Neural cell (in vitro differentiated cells): ENCODE measurements around the gene IL9R. TPM values are rescaled to one million over a fixed set of nuclear protein-coding genes. Genes with fewer than 3 reads are reported as not detected.

ENCODE experiments used
- H2AFZ ChIP-seq: fragments of 200-600, 300-800 bp; sonication (generic), shearing (Covaris generic); 2 replicates; pipeline ENCODE4 v1.6.0; 2014; ENCODE audit warnings: low read depth, mild to moderate bottlenecking, antibody characterized with exemption, low read length, moderate library complexity
- H3F3A ChIP-seq: fragments of 200-600 bp; shearing (Covaris generic); 2 replicates; pipeline ENCODE4 v1.6.1; 2016; ENCODE audit warnings: mild to moderate bottlenecking, moderate library complexity, mixed read lengths, antibody characterized with exemption, low read length; ENCODE audit not compliant: insufficient read depth, poor library complexity, severe bottlenecking
- H3K27ac ChIP-seq: fragments of 200-600, 300-800 bp; sonication (generic), shearing (Covaris generic); 2 replicates; pipeline ENCODE4 v1.5.1; 2014; ENCODE audit warnings: mild to moderate bottlenecking, low read length, moderate library complexity
- H3K27me3 ChIP-seq: fragments of 300-800, 200-600 bp; sonication (generic), shearing (Covaris generic); 2 replicates; pipeline ENCODE4 v1.6.0; 2014; ENCODE audit warnings: mild to moderate bottlenecking, low read depth, low read length, moderate library complexity; ENCODE audit not compliant: insufficient read depth
- H3K36me3 ChIP-seq: fragments of 300-800, 200-600 bp; sonication (generic), shearing (Covaris generic); 2 replicates; pipeline ENCODE4 v1.5.1; 2014; ENCODE audit warnings: mild to moderate bottlenecking, antibody characterized with exemption, low read length, moderate library complexity; ENCODE audit not compliant: insufficient read depth
- H3K4me2 ChIP-seq: fragments of 300-800, 200-600 bp; sonication (generic), shearing (Covaris generic); 2 replicates; pipeline ENCODE4 v1.6.0; 2014; ENCODE audit warnings: mild to moderate bottlenecking, low read length
- H3K4me3 ChIP-seq: fragments of 300-800, 200-600 bp; sonication (generic), shearing (Covaris generic); 2 replicates; pipeline ENCODE4 v1.5.1; 2014; ENCODE audit warnings: mild to moderate bottlenecking, low read length, moderate library complexity
- H3K79me2 ChIP-seq: fragments of 200-600 bp; shearing (Covaris generic); replicated peaks from 2 replicates; pipeline ENCODE4 v1.6.0; 2014; ENCODE audit warnings: mild to moderate bottlenecking, low read length, moderate library complexity; ENCODE audit not compliant: insufficient read depth
- H3K9ac ChIP-seq: fragments of 300-800, 200-600 bp; sonication (generic), shearing (Covaris generic); 2 replicates; pipeline ENCODE4 v1.6.1; 2016; ENCODE audit warnings: mild to moderate bottlenecking, low read length, mixed read lengths
- H3K9me2 ChIP-seq: fragments of 200-600 bp; shearing (Covaris generic); 2 replicates; pipeline ENCODE4 v1.6.1; 2016; ENCODE audit warnings: mild to moderate bottlenecking, low read length, mixed read lengths; ENCODE audit not compliant: insufficient read depth
- H3K9me3 ChIP-seq: fragments of 200-600, 300-800 bp; sonication (generic), shearing (Covaris generic); 2 replicates; pipeline ENCODE4 v1.6.1; 2016; ENCODE audit warnings: mild to moderate bottlenecking, mixed run types, low read length, moderate library complexity, mixed read lengths
- H4K20me1 ChIP-seq: fragments of 200-600 bp; shearing (Covaris generic); 2 replicates; pipeline ENCODE4 v1.6.1; 2016; ENCODE audit warnings: mild to moderate bottlenecking, mixed run types; ENCODE audit not compliant: insufficient read depth
- CTCF ChIP-seq: fragments of 450-650 bp; IDR thresholded peaks from 2 replicates; pipeline ENCODE4 v1.5.1; 2014; ENCODE audit warnings: antibody characterized with exemption, mild to moderate bottlenecking, moderate library complexity; ENCODE audit not compliant: poor library complexity, severe bottlenecking
- EP300 ChIP-seq: fragments of 450-650 bp; conservative IDR thresholded peaks from 2 replicates; pipeline ENCODE4 v1.6.1; 2014; ENCODE audit warnings: antibody characterized with exemption, mild to moderate bottlenecking, moderate library complexity; ENCODE audit not compliant: poor library complexity, severe bottlenecking
- EZH2 ChIP-seq: fragments of 200-600, 300-800 bp; shearing (Covaris generic), sonication (generic); IDR thresholded peaks from 2 replicates; pipeline ENCODE4 v1.6.1; 2014; ENCODE audit warnings: antibody characterized with exemption, low read length, borderline replicate concordance, mild to moderate bottlenecking; ENCODE audit not compliant: insufficient read depth, poor library complexity, severe bottlenecking
- MXI1 ChIP-seq: fragments of 450-650 bp; conservative IDR thresholded peaks from 2 replicates; pipeline ENCODE4 v1.6.1; 2014; ENCODE audit warnings: antibody characterized with exemption, mild to moderate bottlenecking; ENCODE audit not compliant: poor library complexity, severe bottlenecking
- POLR2AphosphoS5 ChIP-seq: IDR thresholded peaks from 2 replicates; pipeline ENCODE4 v1.6.1; 2012
- RAD21 ChIP-seq: fragments of 450-650 bp; conservative IDR thresholded peaks from 2 replicates; pipeline ENCODE4 v1.6.1; 2014; ENCODE audit warnings: antibody characterized with exemption, mild to moderate bottlenecking, moderate library complexity
- REST ChIP-seq: IDR thresholded peaks from 2 replicates; pipeline ENCODE4 v1.6.1; 2012; ENCODE audit warnings: borderline replicate concordance
- SMC3 ChIP-seq: fragments of 450-650 bp; conservative IDR thresholded peaks from 2 replicates; pipeline ENCODE4 v1.6.1; 2014; ENCODE audit warnings: antibody characterized with exemption, mild to moderate bottlenecking, moderate library complexity; ENCODE audit not compliant: poor library complexity
- TAF1 ChIP-seq: IDR thresholded peaks from 2 replicates; pipeline ENCODE4 v1.6.1; 2012; ENCODE audit warnings: low read depth
- polyA plus RNA-seq: library from polyadenylated mRNA; depleted of rRNA; stranded (reverse); fragments of >200 nt; gene quantifications from 2 replicates; pipeline ENCODE4 v1.2.3, GENCODE V29; 2014

IL9R gene
- polyA plus RNA-seq, 1 donor from 2014 or later = not detected

GRCh38 chrX:156001667-156002021 is 4.1 kb downstream of the IL9R start:
- H3K27me3 ChIP-seq = no peaks in the 10 kb centered on the region
- H3K4me3 ChIP-seq = no peak overlapping the region
- no peaks in the 10 kb centered on the region for H3K9me2 ChIP-seq
- no peak overlapping the region for H2AFZ ChIP-seq
- no peaks in the 10 kb centered on the region for H3K79me2 ChIP-seq
- H3K9ac ChIP-seq = no peak overlapping the region
- no peak overlapping the region for H3K4me2 ChIP-seq
- no peaks in the 10 kb centered on the region for H4K20me1 ChIP-seq
- no peaks in the 10 kb centered on the region for H3K36me3 ChIP-seq
- no peaks in the 10 kb centered on the region for H3F3A ChIP-seq
- no peak overlapping the region for H3K27ac ChIP-seq
- TF ChIP-seq CTCF = no peak
- no peak for TF ChIP-seq SMC3
- no peak for TF ChIP-seq REST
- no peak for TF ChIP-seq TAF1
- TF ChIP-seq EP300 = no peak
- TF ChIP-seq RAD21 = no peak
- TF ChIP-seq POLR2AphosphoS5 = no peak
- TF ChIP-seq EZH2 = no peak
- no peaks in the 10 kb centered on the region for H3K9me3 ChIP-seq

DNA sequence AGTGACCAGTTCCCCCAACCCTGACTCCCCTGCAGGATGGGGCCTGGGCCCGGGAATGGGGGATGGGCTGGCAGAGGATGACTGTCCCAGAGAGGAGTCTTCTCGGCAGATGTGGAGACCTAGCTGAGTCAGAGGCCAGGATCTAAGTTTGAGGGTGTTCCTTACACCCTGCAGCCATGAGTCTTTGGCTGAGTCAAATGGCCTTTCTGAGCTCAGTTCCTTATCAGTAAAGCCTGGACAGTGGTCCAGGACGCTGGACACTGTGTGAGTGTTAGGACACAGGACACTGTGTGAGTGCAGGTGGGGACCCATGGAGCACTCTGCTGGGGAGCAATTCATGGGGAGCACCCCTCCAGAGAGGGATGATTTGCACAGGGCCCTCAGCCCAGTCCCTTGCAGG is 5.0 kb downstream of the IL9R start:
- no peak overlapping the region for H3K9ac ChIP-seq
- no peaks in the 10 kb centered on the region for H3K79me2 ChIP-seq
- H3K27ac ChIP-seq = no peak overlapping the region
- no peaks in the 10 kb centered on the region for H3K9me3 ChIP-seq
- no peak overlapping the region for H3K4me3 ChIP-seq
- H4K20me1 ChIP-seq = no peaks in the 10 kb centered on the region
- no peak overlapping the region for H2AFZ ChIP-seq
- no peaks in the 10 kb centered on the region for H3F3A ChIP-seq
- no peaks in the 10 kb centered on the region for H3K9me2 ChIP-seq
- no peak overlapping the region for H3K4me2 ChIP-seq
- no peaks in the 10 kb centered on the region for H3K27me3 ChIP-seq
- H3K36me3 ChIP-seq = no peaks in the 10 kb centered on the region
- no peak for TF ChIP-seq POLR2AphosphoS5
- TF ChIP-seq CTCF = no peak
- no peak for TF ChIP-seq EP300
- TF ChIP-seq MXI1 = no peak
- no peak for TF ChIP-seq SMC3
- no peak for TF ChIP-seq RAD21
- no peak for TF ChIP-seq REST
- no peak for TF ChIP-seq TAF1
- no peak for TF ChIP-seq EZH2
